BLaER1 (cell line): ENCODE measurements around the gene TRPT1.

Experiments used
- H3K27ac ChIP-seq: shearing (Covaris generic); formaldehyde crosslinking; 2 replicates; pipeline ENCODE4 v1.8.1; 2022
- H3K27me3 ChIP-seq: shearing (Covaris generic); formaldehyde crosslinking; 2 replicates; pipeline ENCODE4 v1.8.1; 2022
- H3K36me3 ChIP-seq: shearing (Covaris generic); formaldehyde crosslinking; 2 replicates; pipeline ENCODE4 v1.8.1; 2022
- H3K4me1 ChIP-seq: shearing (Covaris generic); formaldehyde crosslinking; 2 replicates; pipeline ENCODE4 v1.8.1; 2022
- H3K4me2 ChIP-seq: shearing (Covaris generic); formaldehyde crosslinking; 2 replicates; pipeline ENCODE4 v1.8.1; 2022
- H3K4me3 ChIP-seq: shearing (Covaris generic); formaldehyde crosslinking; 2 replicates; pipeline ENCODE4 v1.8.1; 2022
- H3K9ac ChIP-seq: shearing (Covaris generic); formaldehyde crosslinking; 2 replicates; pipeline ENCODE4 v1.8.1; 2022
- H3K9me3 ChIP-seq: shearing (Covaris generic); formaldehyde crosslinking; 2 replicates; pipeline ENCODE4 v1.8.1; 2022
- H4K20me1 ChIP-seq: shearing (Covaris generic); formaldehyde crosslinking; 2 replicates; pipeline ENCODE4 v1.8.1; 2022
- Cebpa-rat ChIP-seq: shearing (Covaris generic); IDR thresholded peaks from 2 replicates; pipeline ENCODE4 v1.8.1; 2022

The TRPT1 gene

DNA sequence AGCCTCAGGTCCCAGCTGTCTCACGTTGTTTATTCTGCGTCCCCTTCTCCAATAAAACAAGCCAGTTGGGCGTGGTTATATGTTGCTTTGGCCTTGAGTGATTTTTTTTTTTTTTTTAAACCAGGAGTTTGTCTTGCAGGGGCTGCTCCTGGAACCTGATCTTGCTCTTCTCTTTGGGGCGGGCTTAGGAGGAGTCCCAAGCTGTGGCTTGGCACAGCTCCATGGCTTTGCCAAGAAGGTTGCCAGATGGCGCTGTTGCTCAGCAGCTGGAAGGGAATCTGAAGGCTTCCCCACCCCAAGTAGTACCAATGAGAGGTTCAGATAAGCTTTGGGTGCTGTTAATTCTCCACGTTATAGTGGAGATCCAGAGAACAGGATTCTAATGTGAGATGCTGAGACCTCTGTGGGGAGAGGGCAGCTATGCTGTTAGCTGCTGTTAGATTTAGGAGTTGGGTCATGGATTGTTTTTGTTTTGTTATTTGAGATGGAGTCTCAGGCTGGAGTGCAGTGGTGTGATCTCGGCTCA lies 21.5 kb downstream of the TRPT1 start:
- H3K9ac ChIP-seq: peak overlapping the region; percentile 98
- peaks cover 46% of the 10 kb centered on the region for H3K4me1 ChIP-seq
- peak overlapping the region; percentile 94 for H3K4me3 ChIP-seq
- peaks cover 66% of the 10 kb centered on the region for H4K20me1 ChIP-seq
- H3K4me2 ChIP-seq: peak overlapping the region; percentile 97
- H3K27me3 ChIP-seq: no peaks in the 10 kb centered on the region
- no peaks in the 10 kb centered on the region for H3K9me3 ChIP-seq
- TF ChIP-seq Cebpa-rat: no peak
- H3K27ac ChIP-seq: peak overlapping the region; percentile 99
- peaks cover 19% of the 10 kb centered on the region for H3K36me3 ChIP-seq

DNA sequence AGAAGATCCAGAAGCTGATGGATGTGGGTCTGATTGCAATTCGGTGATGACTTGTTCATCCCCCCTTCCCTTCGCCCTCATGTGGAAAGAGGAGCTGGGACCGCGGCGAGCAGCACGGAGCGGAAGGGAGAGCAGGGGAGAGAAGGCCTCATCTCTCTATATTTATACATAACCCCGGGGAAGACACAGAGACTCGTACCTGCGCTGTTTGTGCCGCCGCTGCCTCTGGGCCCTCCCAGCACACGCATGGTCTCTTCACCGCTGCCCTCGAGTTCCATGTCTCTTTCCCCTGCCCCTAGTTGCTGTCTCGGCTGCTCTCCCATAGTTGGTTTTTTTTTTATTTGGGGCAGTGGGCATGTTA lies 21.9 kb downstream of the TRPT1 start:
- Histone ChIP-seq H3K4me3 (no peak overlapping the region), H3K9ac (no peak overlapping the region), H3K27ac (no peak overlapping the region), H3K4me1 (peaks cover 41% of the 10 kb centered on the region), H3K9me3 (no peaks in the 10 kb centered on the region), H4K20me1 (peaks cover 61% of the 10 kb centered on the region), H3K4me2 (peak overlapping the region; percentile 97), H3K27me3 (no peaks in the 10 kb centered on the region), H3K36me3 (peaks cover 14% of the 10 kb centered on the region)
- TF ChIP-seq Cebpa-rat: no peak

DNA sequence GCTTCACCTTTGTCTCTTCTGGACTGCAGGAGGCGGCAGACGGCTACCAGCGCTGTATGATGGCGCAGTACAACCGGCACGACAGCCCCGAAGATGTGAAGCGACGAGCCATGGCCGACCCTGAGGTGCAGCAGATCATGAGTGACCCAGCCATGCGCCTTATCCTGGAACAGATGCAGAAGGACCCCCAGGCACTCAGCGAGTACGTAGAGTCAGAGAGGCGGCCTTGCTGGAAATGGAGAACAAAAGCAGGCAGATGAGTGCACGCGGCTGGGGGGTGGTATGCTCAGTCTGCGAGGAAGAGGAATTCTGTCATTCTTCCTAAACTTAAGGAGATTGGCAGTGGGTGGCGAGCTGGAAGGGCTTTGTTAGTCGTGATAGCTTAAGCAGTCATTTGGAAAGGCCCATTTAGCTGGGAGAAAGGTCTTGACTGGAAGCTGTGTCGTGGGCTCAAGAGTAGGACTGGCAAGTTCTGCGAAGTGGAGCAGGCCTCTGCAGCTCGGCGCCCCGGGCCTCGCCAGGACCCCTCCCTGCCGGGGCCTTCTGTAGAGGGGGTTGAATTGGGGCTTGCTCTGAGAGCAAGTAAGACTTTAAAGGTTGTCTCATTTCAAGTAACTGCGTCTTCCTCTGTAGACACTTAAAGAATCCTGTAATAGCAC lies 22.4 kb downstream of the TRPT1 start:
- H3K27me3 ChIP-seq: no peaks in the 10 kb centered on the region
- H3K4me3 ChIP-seq: no peak overlapping the region
- no peak overlapping the region for H3K27ac ChIP-seq
- TF ChIP-seq Cebpa-rat: no peak
- peaks cover 36% of the 10 kb centered on the region for H3K4me1 ChIP-seq
- H3K9ac ChIP-seq: no peak overlapping the region
- H3K9me3 ChIP-seq: no peaks in the 10 kb centered on the region
- no peak overlapping the region for H3K4me2 ChIP-seq
- peaks cover 9% of the 10 kb centered on the region for H3K36me3 ChIP-seq
- H4K20me1 ChIP-seq: peaks cover 56% of the 10 kb centered on the region

DNA sequence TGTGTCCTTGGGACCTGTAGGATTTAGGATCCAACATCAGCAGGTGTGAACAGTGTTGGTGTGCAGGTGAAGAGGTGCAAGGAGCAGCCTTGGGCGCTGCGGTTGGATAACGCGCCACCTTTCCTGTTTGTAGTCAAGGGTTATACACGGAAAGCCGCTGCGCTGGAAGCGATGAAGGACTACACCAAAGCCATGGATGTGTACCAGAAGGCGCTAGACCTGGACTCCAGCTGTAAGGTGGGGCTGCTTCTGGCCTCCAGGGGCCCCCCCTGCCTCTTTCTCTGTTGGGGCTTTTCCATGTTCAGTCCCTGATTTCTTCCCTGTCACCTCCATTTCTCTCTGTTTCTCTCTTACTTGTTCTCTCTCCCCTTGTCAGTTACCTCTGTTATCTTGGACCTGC lies 23.0 kb downstream of the TRPT1 start:
- Histone ChIP-seq H3K9me3 (no peaks in the 10 kb centered on the region), H3K4me2 (no peak overlapping the region), H3K4me1 (peaks cover 31% of the 10 kb centered on the region), H3K27me3 (no peaks in the 10 kb centered on the region), H3K36me3 (peaks cover 5% of the 10 kb centered on the region), H3K4me3 (no peak overlapping the region), H4K20me1 (peaks cover 51% of the 10 kb centered on the region), H3K9ac (peak overlapping the region; percentile 40; the same call in 1 of the 2 replicates), H3K27ac (no peak overlapping the region)
- TF ChIP-seq Cebpa-rat: no peak

DNA sequence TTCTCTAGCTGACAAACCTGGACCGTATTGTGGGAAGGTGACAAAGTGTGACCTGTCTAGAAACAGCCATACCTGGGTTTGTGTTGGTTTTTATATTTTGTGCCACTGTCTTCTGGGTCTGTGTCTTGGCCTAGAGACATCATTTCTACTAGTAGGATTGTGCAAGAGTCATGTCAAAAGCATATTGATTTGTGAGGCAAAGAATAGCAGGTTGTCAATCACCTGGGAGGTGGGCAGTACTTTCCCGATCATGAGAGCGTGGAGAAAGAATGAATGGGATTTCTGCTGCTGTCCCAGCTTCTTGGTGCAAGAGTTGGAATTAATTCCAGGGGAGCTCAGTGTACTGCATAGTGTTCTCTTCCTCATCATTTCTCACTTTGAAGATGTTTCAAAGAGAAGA lies 24.4 kb downstream of the TRPT1 start:
- Histone ChIP-seq H3K27me3 (no peaks in the 10 kb centered on the region), H3K9me3 (no peaks in the 10 kb centered on the region), H3K4me1 (peaks cover 29% of the 10 kb centered on the region), H3K4me2 (no peak overlapping the region), H4K20me1 (peaks cover 48% of the 10 kb centered on the region), H3K27ac (no peak overlapping the region), H3K4me3 (no peak overlapping the region), H3K36me3 (peaks cover 5% of the 10 kb centered on the region), H3K9ac (no peak overlapping the region)
- TF ChIP-seq Cebpa-rat: no peak

DNA sequence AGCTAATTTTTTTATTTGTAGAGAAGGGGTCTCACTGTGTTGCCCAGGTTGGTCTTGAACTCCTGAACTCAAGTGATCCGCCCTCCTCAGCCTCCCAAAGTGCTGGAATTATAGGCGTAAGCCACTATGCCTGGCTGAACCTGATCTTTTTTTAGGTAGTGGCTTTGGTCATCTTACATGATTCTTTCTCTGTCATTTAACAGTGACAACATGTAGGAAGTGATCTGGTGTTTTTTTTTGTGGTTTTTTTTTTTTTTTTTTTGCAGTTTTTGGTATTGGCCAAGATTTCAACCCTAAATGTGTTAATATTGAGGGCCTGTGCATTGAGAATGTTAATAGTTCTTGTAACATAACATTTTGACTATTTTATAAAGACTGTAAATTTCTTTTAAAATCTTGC lies 27.5 kb downstream of the TRPT1 start:
- Histone ChIP-seq H3K9ac (no peak overlapping the region), H4K20me1 (peaks cover 39% of the 10 kb centered on the region), H3K4me3 (no peak overlapping the region), H3K4me2 (no peak overlapping the region), H3K27ac (no peak overlapping the region), H3K9me3 (no peaks in the 10 kb centered on the region), H3K27me3 (no peaks in the 10 kb centered on the region), H3K4me1 (peaks cover 6% of the 10 kb centered on the region; the same call in 1 of the 2 replicates), H3K36me3 (no peaks in the 10 kb centered on the region; the same call in none of the 2 replicates)
- no peak for TF ChIP-seq Cebpa-rat

DNA sequence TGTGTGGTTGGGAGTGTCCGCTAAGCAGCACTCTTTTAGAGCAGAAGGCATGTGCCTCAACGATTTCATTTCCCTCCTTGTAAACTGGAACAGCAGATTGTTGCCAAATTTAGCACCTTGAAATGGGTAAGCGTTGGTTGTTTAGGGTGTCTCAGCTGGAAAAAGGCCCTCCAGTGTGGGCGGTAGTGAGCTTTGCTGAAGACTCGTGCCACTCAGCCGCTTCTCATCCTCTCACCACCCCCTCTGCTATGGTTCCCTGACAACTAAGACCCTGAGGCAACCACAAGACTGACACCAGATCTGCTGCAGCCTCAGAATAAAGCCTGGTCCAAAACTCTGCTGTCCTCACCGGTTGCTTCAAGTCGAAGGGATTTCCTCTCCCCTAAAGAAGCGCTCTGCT lies 29.4 kb downstream of the TRPT1 start:
- no peaks in the 10 kb centered on the region; the same call in none of the 2 replicates for H3K36me3 ChIP-seq
- no peak overlapping the region for H3K27ac ChIP-seq
- no peak overlapping the region for H3K4me2 ChIP-seq
- H3K4me3 ChIP-seq: no peak overlapping the region
- 0 out of 2 replicates have a peak, but pooled peaks cover 16% of the 10 kb centered on the region for H3K4me1 ChIP-seq
- no peaks in the 10 kb centered on the region for H3K9me3 ChIP-seq
- peak overlapping the region; percentile 2; the same call in 1 of the 2 replicates for H3K9ac ChIP-seq
- H3K27me3 ChIP-seq: no peaks in the 10 kb centered on the region
- no peak for TF ChIP-seq Cebpa-rat
- peaks cover 20% of the 10 kb centered on the region for H4K20me1 ChIP-seq

DNA sequence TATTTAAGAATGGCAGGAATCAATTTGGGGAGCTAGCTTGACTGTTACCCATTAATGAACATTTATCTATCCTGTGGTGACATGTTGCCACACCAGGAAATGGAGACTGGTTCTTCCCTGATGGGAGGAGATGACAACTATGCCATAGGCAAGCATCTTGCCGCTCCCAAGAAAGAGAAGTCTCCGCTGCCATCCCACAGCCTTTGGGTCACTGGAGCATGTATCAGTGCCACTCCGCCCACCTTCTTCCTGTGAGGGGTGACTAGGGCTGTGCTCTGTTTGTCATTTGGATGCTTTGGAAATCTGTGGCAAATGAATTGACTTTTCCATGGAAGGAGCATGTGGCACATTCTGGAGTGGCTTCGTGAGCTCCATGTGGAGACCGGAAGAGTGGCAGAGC lies 33.6 kb downstream of the TRPT1 start:
- TF ChIP-seq Cebpa-rat: no peak
- Histone ChIP-seq H3K4me2 (no peak overlapping the region), H3K36me3 (no peaks in the 10 kb centered on the region; the same call in none of the 2 replicates), H3K9me3 (no peaks in the 10 kb centered on the region), H3K4me1 (0 out of 2 replicates have a peak, but pooled peaks cover 17% of the 10 kb centered on the region), H4K20me1 (no peaks in the 10 kb centered on the region; the same call in none of the 2 replicates), H3K4me3 (no peak overlapping the region), H3K27ac (no peak overlapping the region), H3K9ac (no peak overlapping the region; the same call in 1 of the 2 replicates), H3K27me3 (no peaks in the 10 kb centered on the region)

DNA sequence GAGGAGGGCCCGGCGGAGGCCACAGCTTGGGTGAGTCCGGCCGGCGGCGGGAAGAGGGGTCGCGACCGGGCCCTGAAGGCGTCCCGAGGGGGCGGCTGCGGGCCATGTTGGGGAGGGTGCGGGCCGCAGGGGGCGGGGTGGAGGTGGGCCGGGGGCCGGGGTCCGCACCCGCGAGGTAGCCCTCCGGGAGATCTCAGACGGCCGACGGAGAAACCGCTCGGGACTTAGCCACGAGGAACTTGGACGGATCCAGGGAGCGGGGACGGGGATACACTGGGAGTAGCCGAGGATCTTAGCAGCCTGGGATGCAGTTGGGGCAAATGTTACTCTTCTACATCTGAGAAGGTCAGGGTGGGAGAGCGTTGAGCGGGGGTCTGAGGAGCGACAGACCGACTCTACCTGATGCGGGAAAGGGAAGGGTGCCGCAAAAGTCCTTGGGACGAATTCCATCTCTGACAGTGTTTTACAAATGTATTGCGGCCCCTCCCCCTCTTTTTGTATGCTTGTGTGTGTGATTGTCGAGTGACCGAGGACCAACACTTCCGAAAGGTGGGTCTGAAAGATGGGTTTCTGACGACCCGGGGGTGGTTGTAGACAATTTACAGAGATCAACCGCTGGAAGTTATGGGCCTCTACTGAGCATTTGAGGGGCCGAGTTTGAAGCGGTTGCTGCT lies 39.4 kb downstream of the TRPT1 start:
- Histone ChIP-seq H3K4me2 (no peak overlapping the region), H3K4me3 (no peak overlapping the region), H3K4me1 (peaks cover 34% of the 10 kb centered on the region), H3K27me3 (no peaks in the 10 kb centered on the region), H3K36me3 (no peaks in the 10 kb centered on the region; the same call in none of the 2 replicates), H3K27ac (no peak overlapping the region), H4K20me1 (no peaks in the 10 kb centered on the region), H3K9ac (no peak overlapping the region), H3K9me3 (no peaks in the 10 kb centered on the region)
- no peak for TF ChIP-seq Cebpa-rat
